K562 (cell line): ENCODE measurements around the gene PLEKHA7.

Experiments used
- MAZ ChIP-seq, 2 experiments: fragments of 450-650 bp in 1 of 2; sonication (generic) in 1 of 2; formaldehyde crosslinking; IDR thresholded peaks in 1 of 2; conservative IDR thresholded peaks in 1 of 2; 2 replicates each; pipeline versions ENCODE4 v1.4.0 to v1.5.0; 2020; ENCODE audit warnings: mild to moderate bottlenecking in 1 of 2, missing genetic modification reagents in 1 of 2
- NRF1 ChIP-seq, 2 experiments: fragments of 450-650 bp; IDR thresholded peaks in 1 of 2; conservative IDR thresholded peaks in 1 of 2; 2 replicates each; pipeline ENCODE4 v1.6.1; 2014; ENCODE audit warnings: mild to moderate bottlenecking in 2 of 2
- TF ChIP-seq, protein P1 (sequence below): sonication (generic); formaldehyde crosslinking; IDR thresholded peaks from 2 replicates; pipeline ENCODE4 v1.8.1; 2023; ENCODE audit warnings: mild to moderate bottlenecking, missing genetic modification reagents

DNA sequence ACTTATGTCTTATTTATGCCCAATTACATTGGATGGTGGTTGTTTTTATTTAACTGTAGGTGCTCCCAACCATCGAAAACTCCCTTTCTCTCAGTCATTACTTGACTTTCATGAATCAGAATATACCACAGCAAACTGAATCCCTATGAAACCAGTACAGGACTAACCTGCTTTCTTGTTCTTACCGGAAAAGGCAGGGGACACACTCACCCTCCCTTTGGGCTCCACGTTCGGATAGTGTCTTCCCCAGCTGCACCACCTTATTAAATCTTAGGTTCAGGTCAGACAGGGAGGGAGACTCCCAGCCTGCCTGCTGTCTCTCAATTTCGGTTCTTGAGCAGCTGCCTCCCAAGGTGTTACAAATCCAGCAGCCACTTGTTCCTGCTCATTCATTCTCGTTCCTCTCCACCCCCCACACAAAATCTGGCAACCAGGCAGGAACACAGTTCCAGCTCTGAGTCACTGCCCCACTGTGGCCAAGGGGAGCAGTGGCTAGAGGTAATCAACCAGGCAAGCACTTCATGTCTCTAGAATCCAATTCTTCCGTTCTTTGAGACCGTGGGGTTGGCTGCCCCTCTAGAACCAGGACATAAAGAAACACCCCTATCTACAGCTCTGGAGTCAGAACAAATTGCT is 133.0 kb downstream of the PLEKHA7 start:
- TF ChIP-seq, protein P1, sequence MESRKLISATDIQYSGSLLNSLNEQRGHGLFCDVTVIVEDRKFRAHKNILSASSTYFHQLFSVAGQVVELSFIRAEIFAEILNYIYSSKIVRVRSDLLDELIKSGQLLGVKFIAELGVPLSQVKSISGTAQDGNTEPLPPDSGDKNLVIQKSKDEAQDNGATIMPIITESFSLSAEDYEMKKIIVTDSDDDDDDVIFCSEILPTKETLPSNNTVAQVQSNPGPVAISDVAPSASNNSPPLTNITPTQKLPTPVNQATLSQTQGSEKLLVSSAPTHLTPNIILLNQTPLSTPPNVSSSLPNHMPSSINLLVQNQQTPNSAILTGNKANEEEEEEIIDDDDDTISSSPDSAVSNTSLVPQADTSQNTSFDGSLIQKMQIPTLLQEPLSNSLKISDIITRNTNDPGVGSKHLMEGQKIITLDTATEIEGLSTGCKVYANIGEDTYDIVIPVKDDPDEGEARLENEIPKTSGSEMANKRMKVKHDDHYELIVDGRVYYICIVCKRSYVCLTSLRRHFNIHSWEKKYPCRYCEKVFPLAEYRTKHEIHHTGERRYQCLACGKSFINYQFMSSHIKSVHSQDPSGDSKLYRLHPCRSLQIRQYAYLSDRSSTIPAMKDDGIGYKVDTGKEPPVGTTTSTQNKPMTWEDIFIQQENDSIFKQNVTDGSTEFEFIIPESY (CRISPR knock-in tag), result no peak
- TF ChIP-seq MAZ (CRISPR knock-in tag; conservative IDR thresholded peaks at IDR 0.05 in 1 of 2, IDR thresholded peaks at IDR 0.05 in 1 of 2) (no peak), NRF1 (conservative IDR thresholded peaks at IDR 0.05 in 1 of 2, IDR thresholded peaks at IDR 0.05 in 1 of 2) (no peak)
